Hepatocyte (in vitro differentiated cells): ENCODE data around the gene PDSS2. TPM values are rescaled to one million over a fixed set of nuclear protein-coding genes. Genes with fewer than 3 reads are reported as not detected.
A peak's percentile ranks its signal among the peaks of the same experiment; 100 is the strongest.
"Not testable (repeated sequence)": the region's sequence is repeated elsewhere in the genome, so short reads cannot be mapped to it uniquely, and the experiment has no call there.

Experiments used
- DNase-seq: peaks from one replicate; pipeline ENCODE4 v3.0.0-alpha.2; 2016; ENCODE audit warnings: low spot score
- H2AFZ ChIP-seq: fragments of 200-600 bp; sonication (generic); 2 replicates; pipeline ENCODE4 v1.6.0; 2016; ENCODE audit warnings: antibody characterized with exemption, mild to moderate bottlenecking
- H3K27ac ChIP-seq: fragments of 200-600 bp; sonication (generic); 2 replicates; pipeline ENCODE4 v1.5.1; 2016; ENCODE audit warnings: mild to moderate bottlenecking
- H3K27me3 ChIP-seq: fragments of 200-600 bp; sonication (generic); 2 replicates; pipeline ENCODE4 v1.6.1; 2016
- H3K36me3 ChIP-seq: fragments of 200-600 bp; sonication (generic); replicated peaks from 2 replicates; pipeline ENCODE4 v1.5.1; 2016; ENCODE audit warnings: low read depth; ENCODE audit not compliant: insufficient read depth
- H3K4me1 ChIP-seq: fragments of 200-600 bp; sonication (generic); 2 replicates; pipeline ENCODE4 v1.5.1; 2016; ENCODE audit warnings: mild to moderate bottlenecking, moderate library complexity; ENCODE audit not compliant: insufficient read depth
- H3K4me2 ChIP-seq: fragments of 200-600 bp; sonication (generic); 2 replicates; pipeline ENCODE4 v1.6.0; 2016
- H3K4me3 ChIP-seq: fragments of 200-600 bp; sonication (generic); 2 replicates; pipeline ENCODE4 v1.5.1; 2016; ENCODE audit warnings: mild to moderate bottlenecking
- H3K79me2 ChIP-seq: fragments of 200-600 bp; sonication (generic); 2 replicates; pipeline ENCODE4 v1.6.0; 2017; ENCODE audit warnings: mild to moderate bottlenecking
- H3K9me2 ChIP-seq: fragments of 200-600 bp; sonication (generic); replicated peaks from 2 replicates; pipeline ENCODE4 v1.6.0; 2017; ENCODE audit warnings: mild to moderate bottlenecking; ENCODE audit not compliant: insufficient read depth
- H3K9me3 ChIP-seq: fragments of 200-600 bp; sonication (generic); 2 replicates; pipeline ENCODE4 v1.5.1; 2016; ENCODE audit warnings: low read depth, mild to moderate bottlenecking
- H4K20me1 ChIP-seq: fragments of 200-600 bp; sonication (generic); 2 replicates; pipeline ENCODE4 v1.6.0; 2016; ENCODE audit warnings: mild to moderate bottlenecking; ENCODE audit not compliant: insufficient read depth, poor library complexity, severe bottlenecking
- EZH2 ChIP-seq: fragments of 200-600 bp; sonication (generic); IDR thresholded peaks from 2 replicates; pipeline ENCODE4 v1.6.1; 2016; ENCODE audit warnings: antibody characterized with exemption, mild to moderate bottlenecking, borderline replicate concordance
- EZH2phosphoT487 ChIP-seq: fragments of 200-600 bp; sonication (generic); IDR thresholded peaks from one replicate; pipeline ENCODE4 v1.6.1; 2018; ENCODE audit warnings: antibody characterized with exemption, mild to moderate bottlenecking, low read depth, moderate library complexity; ENCODE audit not compliant: unreplicated experiment, severe bottlenecking
- WGBS: methylation state at CpG from one replicate; pipeline ENCODE4 v1.1.6; 2016; ENCODE audit warnings: low lambda C conversion rate; ENCODE audit errors: missing lambda C conversion rate; 5-methylcytosine and 5-hydroxymethylcytosine counted together
- polyA plus RNA-seq: library from polyadenylated mRNA; unstranded; fragments of >200 nt; fragmentation: Nextera tagmentation; extraction: Ambion mirVana; gene quantifications from 2 replicates; pipeline ENCODE4 v1.2.1, GENCODE V29; 2016
- total RNA-seq: library from RNA; depleted of rRNA; stranded (reverse); fragments of >200 nt; gene quantifications from 2 replicates; pipeline ENCODE4 v1.2.3, GENCODE V29; 2014
- TF ChIP-seq, protein P1 (sequence below): fragments of 200-600 bp; sonication (generic); IDR thresholded peaks from 2 replicates; pipeline ENCODE4 v1.5.1; 2016; ENCODE audit warnings: antibody characterized with exemption, mild to moderate bottlenecking; ENCODE audit not compliant: poor library complexity

Gene PDSS2
- total and polyA plus RNA-seq, 2 experiments from 2014 or later = 15.3 to 18.2 TPM

DNA sequence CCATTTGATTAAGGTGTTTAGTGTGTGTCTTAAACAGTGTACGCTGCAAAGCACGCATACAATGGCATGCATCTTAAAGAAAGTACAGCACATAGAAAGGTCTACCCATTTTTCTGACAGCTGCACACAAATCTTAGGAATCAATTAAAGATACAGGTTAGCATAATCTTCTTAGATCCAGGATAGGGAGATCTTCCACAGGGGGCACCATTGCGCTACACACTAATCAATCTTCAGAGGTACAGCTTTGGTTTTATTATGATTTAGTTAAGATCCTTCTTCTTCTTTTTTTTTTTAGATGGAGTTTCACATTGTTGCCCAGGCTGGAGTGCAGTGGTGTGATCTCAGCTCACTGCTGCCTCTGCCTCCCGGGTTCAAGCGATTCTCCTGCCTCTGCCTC, 280.4 kb downstream of the PDSS2 start:
- Histone ChIP-seq H3K4me1 (no peaks in the 10 kb centered on the region), H3K4me3 (no peak overlapping the region), H3K9me3 (no peaks in the 10 kb centered on the region), H3K79me2 (no peaks in the 10 kb centered on the region), H3K27me3 (no peaks in the 10 kb centered on the region), H3K27ac (no peak overlapping the region), H3K9me2 (no peaks in the 10 kb centered on the region), H4K20me1 (no peaks in the 10 kb centered on the region), H2AFZ (no peak overlapping the region), H3K4me2 (no peak overlapping the region), H3K36me3 (no peaks in the 10 kb centered on the region)
- no peak for TF ChIP-seq EZH2phosphoT487
- TF ChIP-seq, protein P1, sequence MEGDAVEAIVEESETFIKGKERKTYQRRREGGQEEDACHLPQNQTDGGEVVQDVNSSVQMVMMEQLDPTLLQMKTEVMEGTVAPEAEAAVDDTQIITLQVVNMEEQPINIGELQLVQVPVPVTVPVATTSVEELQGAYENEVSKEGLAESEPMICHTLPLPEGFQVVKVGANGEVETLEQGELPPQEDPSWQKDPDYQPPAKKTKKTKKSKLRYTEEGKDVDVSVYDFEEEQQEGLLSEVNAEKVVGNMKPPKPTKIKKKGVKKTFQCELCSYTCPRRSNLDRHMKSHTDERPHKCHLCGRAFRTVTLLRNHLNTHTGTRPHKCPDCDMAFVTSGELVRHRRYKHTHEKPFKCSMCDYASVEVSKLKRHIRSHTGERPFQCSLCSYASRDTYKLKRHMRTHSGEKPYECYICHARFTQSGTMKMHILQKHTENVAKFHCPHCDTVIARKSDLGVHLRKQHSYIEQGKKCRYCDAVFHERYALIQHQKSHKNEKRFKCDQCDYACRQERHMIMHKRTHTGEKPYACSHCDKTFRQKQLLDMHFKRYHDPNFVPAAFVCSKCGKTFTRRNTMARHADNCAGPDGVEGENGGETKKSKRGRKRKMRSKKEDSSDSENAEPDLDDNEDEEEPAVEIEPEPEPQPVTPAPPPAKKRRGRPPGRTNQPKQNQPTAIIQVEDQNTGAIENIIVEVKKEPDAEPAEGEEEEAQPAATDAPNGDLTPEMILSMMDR = peak; percentile 22
- no peak for TF ChIP-seq EZH2
- 97% methylated on average over 5 of the region's 5 CpGs for WGBS
- DNase-seq = no peak

DNA sequence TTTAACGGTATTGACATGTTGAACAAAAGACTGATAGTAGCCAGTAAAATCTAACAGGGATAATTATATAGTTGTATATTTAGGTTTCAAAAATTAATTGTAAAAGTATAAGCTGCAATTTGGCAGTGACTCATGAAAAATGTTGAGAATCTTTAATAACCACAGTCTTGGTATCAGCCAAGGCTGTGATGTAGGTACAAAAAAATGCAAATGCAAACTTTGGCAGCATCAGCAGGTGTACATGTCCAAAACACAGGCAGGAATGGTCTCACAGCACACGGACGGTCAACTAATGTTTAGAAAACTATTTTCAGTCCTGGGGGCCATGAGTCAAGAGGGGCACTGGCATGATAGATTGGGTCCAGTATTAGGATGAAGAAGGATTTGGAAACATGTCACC, 285.6 kb downstream of the PDSS2 start:
- TF ChIP-seq, protein P1 = no peak
- TF ChIP-seq EZH2 (no peak), EZH2phosphoT487 (no peak)
- Histone ChIP-seq H3K27ac (no peak overlapping the region), H2AFZ (no peak overlapping the region), H3K4me2 (no peak overlapping the region), H3K79me2 (no peaks in the 10 kb centered on the region), H3K4me1 (no peaks in the 10 kb centered on the region), H3K27me3 (no peaks in the 10 kb centered on the region), H3K9me3 (no peaks in the 10 kb centered on the region), H4K20me1 (no peaks in the 10 kb centered on the region), H3K4me3 (no peak overlapping the region), H3K9me2 (no peaks in the 10 kb centered on the region), H3K36me3 (no peaks in the 10 kb centered on the region)
- no peak for DNase-seq
- 96% methylated on average over 3 of the region's 3 CpGs for whole genome bisulfite sequencing

DNA sequence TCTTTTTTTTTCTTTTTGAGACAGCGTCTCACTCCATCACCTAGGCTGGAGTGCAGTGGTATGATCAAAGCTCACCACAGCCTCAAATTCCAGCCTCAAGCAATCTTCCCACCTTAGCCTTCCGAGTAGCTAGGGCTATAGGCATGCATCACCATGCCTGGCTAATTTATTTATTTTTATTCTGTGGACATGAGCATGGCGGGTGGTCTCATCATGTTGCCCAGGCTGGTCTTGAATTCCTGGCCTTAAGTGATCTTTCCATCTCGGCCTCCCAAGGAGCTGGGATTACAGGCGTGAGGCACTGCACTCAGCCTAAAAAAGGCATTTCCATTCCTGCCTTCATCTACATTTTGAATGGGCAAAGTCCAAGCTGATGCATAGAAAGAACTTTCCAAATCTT, 287.9 kb downstream of the PDSS2 start:
- H3K4me2 ChIP-seq = no peak overlapping the region
- H3K9me2 ChIP-seq = no peaks in the 10 kb centered on the region
- TF ChIP-seq, protein P1 = no peak
- TF ChIP-seq EZH2phosphoT487 = no peak
- TF ChIP-seq EZH2 = no peak
- H3K9me3 ChIP-seq = no peaks in the 10 kb centered on the region
- H3K36me3 ChIP-seq = no peaks in the 10 kb centered on the region
- H3K27me3 ChIP-seq = no peaks in the 10 kb centered on the region
- 93% methylated on average over 5 of the region's 5 CpGs for WGBS
- no peak overlapping the region for H3K4me3 ChIP-seq
- H3K4me1 ChIP-seq = no peaks in the 10 kb centered on the region
- no peak overlapping the region for H2AFZ ChIP-seq
- DNase-seq = no peak
- H3K27ac ChIP-seq = no peak overlapping the region
- H3K79me2 ChIP-seq = no peaks in the 10 kb centered on the region
- H4K20me1 ChIP-seq = no peaks in the 10 kb centered on the region

DNA sequence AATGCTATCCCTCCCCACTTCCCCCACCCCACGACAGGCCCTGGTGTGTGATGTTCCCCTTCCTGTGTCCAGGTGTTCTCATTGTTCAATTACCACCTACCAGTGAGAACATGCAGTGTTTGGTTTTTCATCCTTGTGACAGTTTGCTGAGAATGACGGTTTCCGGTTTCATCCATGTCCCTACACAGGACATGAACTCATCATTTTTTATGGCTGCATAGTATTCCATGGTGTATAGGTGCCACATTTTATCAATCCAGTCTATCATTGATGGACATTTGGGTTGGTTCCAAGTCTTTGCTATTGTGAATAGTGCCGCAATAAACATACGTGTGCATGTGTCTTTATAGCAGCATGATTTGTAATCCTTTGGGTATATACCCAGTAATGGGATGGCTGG, 295.1 kb downstream of the PDSS2 start:
- H3K4me2 ChIP-seq, DNase-seq, H3K36me3 ChIP-seq, H3K9me2 ChIP-seq, H3K27ac ChIP-seq, H2AFZ ChIP-seq, H3K4me1 ChIP-seq, H3K4me3 ChIP-seq, H3K79me2 ChIP-seq, H3K27me3 ChIP-seq, H3K9me3 ChIP-seq, H4K20me1 ChIP-seq: not testable (repeated sequence)
- WGBS = 97% methylated on average over 3 of the region's 5 CpGs
